Measurements from ENCODE around the gene HACE1.

HACE1 gene

DNA sequence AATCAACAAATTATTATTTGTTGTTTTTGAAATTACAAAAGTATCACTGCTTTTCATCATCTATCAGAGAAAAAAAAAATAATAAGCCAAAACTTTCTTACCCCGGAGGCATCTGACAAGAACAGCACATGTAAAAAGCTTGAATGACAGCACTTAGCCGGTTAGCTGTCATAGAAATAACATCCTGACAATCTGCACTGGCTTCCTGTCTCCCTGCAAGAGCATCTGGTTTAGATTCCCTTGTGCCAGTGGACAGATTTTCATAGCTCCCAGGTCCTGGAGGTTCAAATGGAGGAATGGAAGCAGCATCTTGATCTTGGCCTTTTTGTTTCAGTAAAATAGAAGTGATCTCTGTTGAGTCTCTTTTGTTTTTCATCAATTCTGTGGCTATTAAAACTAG lies 74.8 kb downstream of the HACE1 start:
- no peak overlapping the region for H3K4me3 ChIP-seq (ENCODE audit: low read depth, low read length)
- DNase-seq (ENCODE audit: low read depth, low spot score): peak; percentile 38
- in situ Hi-C loops (cut with HindIII; ENCODE audit: low sequenced_read_pairs): no loop called here
- TF ChIP-seq, protein P1, sequence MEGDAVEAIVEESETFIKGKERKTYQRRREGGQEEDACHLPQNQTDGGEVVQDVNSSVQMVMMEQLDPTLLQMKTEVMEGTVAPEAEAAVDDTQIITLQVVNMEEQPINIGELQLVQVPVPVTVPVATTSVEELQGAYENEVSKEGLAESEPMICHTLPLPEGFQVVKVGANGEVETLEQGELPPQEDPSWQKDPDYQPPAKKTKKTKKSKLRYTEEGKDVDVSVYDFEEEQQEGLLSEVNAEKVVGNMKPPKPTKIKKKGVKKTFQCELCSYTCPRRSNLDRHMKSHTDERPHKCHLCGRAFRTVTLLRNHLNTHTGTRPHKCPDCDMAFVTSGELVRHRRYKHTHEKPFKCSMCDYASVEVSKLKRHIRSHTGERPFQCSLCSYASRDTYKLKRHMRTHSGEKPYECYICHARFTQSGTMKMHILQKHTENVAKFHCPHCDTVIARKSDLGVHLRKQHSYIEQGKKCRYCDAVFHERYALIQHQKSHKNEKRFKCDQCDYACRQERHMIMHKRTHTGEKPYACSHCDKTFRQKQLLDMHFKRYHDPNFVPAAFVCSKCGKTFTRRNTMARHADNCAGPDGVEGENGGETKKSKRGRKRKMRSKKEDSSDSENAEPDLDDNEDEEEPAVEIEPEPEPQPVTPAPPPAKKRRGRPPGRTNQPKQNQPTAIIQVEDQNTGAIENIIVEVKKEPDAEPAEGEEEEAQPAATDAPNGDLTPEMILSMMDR (IDR thresholded peaks at IDR 0.05; ENCODE audit: low read depth, low read length): no peak

DNA sequence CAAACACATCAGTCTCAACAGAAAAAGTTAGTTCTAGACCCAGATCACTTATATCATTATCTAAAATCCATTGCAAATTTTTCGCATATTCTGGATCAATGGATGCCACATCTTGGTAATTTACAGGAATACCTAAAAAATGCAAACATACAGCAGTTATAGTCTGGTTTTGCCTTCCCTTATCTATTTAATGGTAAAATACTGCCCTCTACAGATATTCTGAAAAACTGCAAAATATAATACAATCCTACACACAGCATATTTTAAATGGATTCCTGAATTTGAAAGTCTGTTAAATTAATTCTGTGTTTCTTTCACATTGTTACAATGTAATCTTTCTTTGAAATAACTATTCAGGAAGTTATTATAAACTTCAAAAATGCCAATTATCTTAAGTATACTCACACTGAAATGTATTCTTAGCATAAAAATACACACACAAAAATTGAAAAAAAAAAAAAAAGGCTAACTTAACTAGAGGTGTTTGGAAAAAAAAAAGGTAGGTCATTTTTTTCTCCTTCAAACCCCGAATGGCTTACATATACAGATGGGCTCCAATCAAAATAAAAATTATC lies 88.4 kb downstream of the HACE1 start:
- DNase-seq (ENCODE audit: low read depth, low spot score): peak; percentile 59
- TF ChIP-seq, protein P1 (IDR thresholded peaks at IDR 0.05; ENCODE audit: low read depth, low read length): peak; percentile 36
- in situ Hi-C loops (cut with HindIII; ENCODE audit: low sequenced_read_pairs): no loop called here

DNA sequence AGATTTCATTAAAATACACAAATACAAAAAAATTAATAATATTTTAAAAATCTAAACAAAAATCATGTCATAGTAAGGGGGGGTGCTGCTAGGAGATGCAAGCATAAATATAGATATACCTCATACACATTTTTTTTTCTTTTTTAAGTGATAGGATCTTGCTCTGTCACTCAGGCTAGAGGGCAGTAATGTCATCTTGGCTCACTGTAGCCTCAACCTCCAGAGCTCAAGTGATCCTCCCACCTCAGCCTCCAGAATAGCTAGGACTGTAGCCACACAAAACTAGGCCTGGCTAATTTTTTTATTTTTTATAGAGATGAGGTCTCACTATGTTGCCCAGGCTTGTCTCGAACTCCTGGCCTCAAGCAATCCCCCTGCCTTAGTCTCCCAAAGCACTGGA lies 90.8 kb downstream of the HACE1 start:
- DNase-seq (ENCODE audit: low read depth, low spot score): no peak
- TF ChIP-seq, protein P1 (IDR thresholded peaks at IDR 0.05; ENCODE audit: low read depth, low read length): no peak
- H3K4me3 ChIP-seq (ENCODE audit: low read depth, low read length): no peak overlapping the region
- in situ Hi-C loops (cut with HindIII; ENCODE audit: low sequenced_read_pairs): no loop called here

More for the DNA sequence above, 88.4 kb downstream of the HACE1 start:
- no peak overlapping the region for H3K4me3 ChIP-seq (ENCODE audit: low read depth, low read length)

DNA sequence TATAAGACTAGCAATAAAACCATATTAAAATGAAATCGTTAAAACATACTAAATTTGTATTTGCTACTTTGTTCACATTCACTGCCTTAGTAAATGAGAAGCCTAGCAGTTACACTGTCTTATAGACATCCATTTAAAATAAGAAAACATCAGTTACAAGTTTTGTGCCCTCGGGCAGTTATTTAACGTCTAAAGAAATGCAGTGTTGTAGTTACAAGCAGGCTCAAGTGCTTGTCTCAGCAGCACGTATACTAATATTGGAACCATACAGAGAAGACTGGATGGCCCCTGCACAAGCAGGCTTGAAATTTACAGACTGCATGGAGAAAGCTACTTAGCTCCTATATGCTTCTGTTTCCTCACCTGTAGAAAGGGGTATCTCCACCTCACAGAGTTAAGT lies 93.1 kb downstream of the HACE1 start:
- in situ Hi-C loops (cut with HindIII; ENCODE audit: low sequenced_read_pairs): no loop called here
- DNase-seq (ENCODE audit: low read depth, low spot score): no peak

DNA sequence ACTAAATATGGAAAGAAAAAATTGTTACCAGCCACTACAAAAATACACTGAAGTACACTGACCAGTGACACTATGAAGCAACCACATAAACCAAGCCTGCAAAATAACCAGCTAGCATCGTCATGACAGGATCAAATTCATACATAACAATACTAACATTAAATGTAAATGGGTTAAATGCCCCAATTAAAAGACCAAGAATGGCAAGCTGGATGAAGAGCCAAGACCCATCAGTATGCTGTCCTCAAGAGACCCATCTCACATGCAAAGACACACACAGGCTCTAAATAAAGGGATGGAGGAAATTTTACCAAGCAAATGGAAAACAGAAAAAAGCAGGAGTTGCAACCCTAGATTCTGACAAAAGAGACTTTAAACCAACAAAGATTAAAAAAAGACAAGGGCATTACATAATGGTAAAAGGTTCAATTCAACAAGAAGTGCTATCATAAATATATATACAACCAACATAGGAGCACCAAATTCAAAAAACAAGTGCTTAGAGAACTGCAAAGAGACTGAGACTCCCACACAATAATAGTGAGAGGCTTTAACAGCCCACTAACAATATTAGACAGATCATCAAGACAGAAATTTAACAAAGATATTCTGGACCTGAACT lies 104.8 kb downstream of the HACE1 start:
- in situ Hi-C loops (cut with HindIII; ENCODE audit: low sequenced_read_pairs): no loop called here

More for the DNA sequence above, 93.1 kb downstream of the HACE1 start:
- H3K4me3 ChIP-seq (ENCODE audit: low read depth, low read length): no peak overlapping the region
- TF ChIP-seq, protein P1 (IDR thresholded peaks at IDR 0.05; ENCODE audit: low read depth, low read length): no peak

DNA sequence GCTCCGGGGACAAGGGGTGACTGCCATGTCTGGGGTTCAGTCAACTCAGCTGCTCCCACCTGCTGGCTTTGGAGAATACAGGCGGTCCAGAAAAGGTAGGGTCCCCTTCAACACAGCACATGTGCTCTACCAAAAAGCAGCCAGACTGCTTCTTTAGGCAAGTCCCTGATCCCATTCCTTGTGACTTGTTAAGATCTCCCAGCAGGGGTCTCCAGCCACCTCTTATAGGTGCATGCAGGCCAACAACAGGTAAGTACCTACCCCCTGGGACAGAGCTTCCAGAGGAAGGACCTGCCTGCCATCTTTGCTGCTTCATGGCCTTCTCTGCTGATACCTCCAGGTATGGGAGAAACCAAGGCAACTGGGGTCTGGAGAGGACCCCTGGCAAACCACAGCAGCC lies 106.5 kb downstream of the HACE1 start:
- TF ChIP-seq, protein P1 (IDR thresholded peaks at IDR 0.05; ENCODE audit: low read depth, low read length): no peak
- no peak overlapping the region for H3K4me3 ChIP-seq (ENCODE audit: low read depth, low read length)
- in situ Hi-C loops (cut with HindIII; ENCODE audit: low sequenced_read_pairs): no loop called here
- DNase-seq (ENCODE audit: low read depth, low spot score): no peak

More for the DNA sequence above, 104.8 kb downstream of the HACE1 start:
- TF ChIP-seq, protein P1 (IDR thresholded peaks at IDR 0.05; ENCODE audit: low read depth, low read length): no peak
- no peak for DNase-seq (ENCODE audit: low read depth, low spot score)
- H3K4me3 ChIP-seq (ENCODE audit: low read depth, low read length): no peak overlapping the region
